A549 (cell line): Measurements from ENCODE around the gene SOSTDC1. TPM values are rescaled to one million over a fixed set of nuclear protein-coding genes. Genes with fewer than 3 reads are reported as not detected.

ENCODE experiments used
- ATAC-seq, 2 experiments: fragments of 200-7000 bp in 1 of 2; fragments of >200 bp in 1 of 2; cut with Nextera tagmentation in 1 of 2; cut with Tn5 transposase in 1 of 2; 3 replicates each; pipeline versions ENCODE4 v1.8.0 to v1.9.1; 2018 to 2020; ENCODE audit warnings: mild to moderate bottlenecking in 1 of 2, moderate library complexity in 1 of 2
- CTCF ChIA-PET: fragments of 300-600 bp; sonication (Branson Sonifier 250); formaldehyde crosslinking; extraction: SDS; loops from one replicate; lab custom pipeline; 2021; ENCODE audit warnings: antibody characterized with exemption, inconsistent platforms; lab: Yijun Ruan, JAX
- POLR2A ChIA-PET: fragments of 350-600 bp; formaldehyde crosslinking; extraction: SDS; loops from one replicate; lab custom pipeline; 2021; ENCODE audit warnings: antibody characterized with exemption, inconsistent platforms; lab: Yijun Ruan, JAX
- DNase-seq, 2 experiments: peaks; one replicate each; pipeline versions ENCODE4 v3.0.0 to v3.0.0-alpha.2; 2011 to 2016; ENCODE audit warnings: low read depth in 1 of 2, low spot score in 1 of 2
- FAIRE-seq: peaks from 2 replicates; lab custom pipeline; 2011; peaks lifted over from hg19 to GRCh38; lab: Jason Lieb, UNC
- H3K27ac ChIP-seq, 2 experiments: fragments of >200 bp; sonication (Bioruptor Twin); formaldehyde crosslinking; 3 replicates each; pipeline ENCODE4 v1.5.1; 2016 to 2017
- H3K4me1 ChIP-seq: fragments of >200 bp; sonication (Bioruptor Twin); formaldehyde crosslinking; 3 replicates; pipeline ENCODE4 v1.6.1; 2016
- H3K4me2 ChIP-seq: fragments of >200 bp; sonication (Bioruptor Twin); formaldehyde crosslinking; 3 replicates; pipeline ENCODE4 v1.6.1; 2016
- H3K4me3 ChIP-seq: fragments of >200 bp; sonication (Bioruptor Twin); formaldehyde crosslinking; 3 replicates; pipeline ENCODE4 v1.5.1; 2016
- H3K9me3 ChIP-seq: fragments of >200 bp; sonication (Bioruptor Twin); formaldehyde crosslinking; 3 replicates; pipeline ENCODE4 v1.6.1; 2016
- CHD2 ChIP-seq: fragments of 150-350 bp; IDR thresholded peaks from 2 replicates; pipeline ENCODE4 v1.6.1; 2014; ENCODE audit warnings: low read length; ENCODE audit not compliant: partially characterized antibody
- CHD4 ChIP-seq: fragments of 200-600 bp; sonication (generic); IDR thresholded peaks from 2 replicates; pipeline ENCODE4 v1.6.1; 2016; ENCODE audit warnings: antibody characterized with exemption, mild to moderate bottlenecking, borderline replicate concordance
- HEYL ChIP-seq: fragments of 250-450 bp; sonication (Bioruptor Pico); IDR thresholded peaks from 2 replicates; pipeline ENCODE4 v1.8.0; 2021; ENCODE audit warnings: mild to moderate bottlenecking, moderate library complexity
- JUNB ChIP-seq: fragments of >200 bp; sonication (Bioruptor Twin); formaldehyde crosslinking; IDR thresholded peaks from 2 replicates; pipeline ENCODE4 v1.6.1; 2016
- KDM1A ChIP-seq: fragments of 200-600 bp; sonication (generic); IDR thresholded peaks from 2 replicates; pipeline ENCODE4 v1.6.1; 2016; ENCODE audit warnings: low read depth, mild to moderate bottlenecking
- MAZ ChIP-seq: fragments of 150-350 bp; IDR thresholded peaks from 2 replicates; pipeline ENCODE4 v1.6.1; 2014; ENCODE audit warnings: antibody characterized with exemption, low read depth, low read length, borderline replicate concordance
- MYC ChIP-seq: IDR thresholded peaks from 2 replicates; pipeline ENCODE4 v1.6.1; 2012; ENCODE audit warnings: mild to moderate bottlenecking, inconsistent platforms, low read length, improper control_type of control experiment, borderline replicate concordance
- PHF8 ChIP-seq: fragments of 200-600 bp; sonication (generic); IDR thresholded peaks from 2 replicates; pipeline ENCODE4 v1.6.1; 2016; ENCODE audit warnings: low read depth, mild to moderate bottlenecking, antibody characterized with exemption, moderate library complexity, borderline replicate concordance
- RAD21 ChIP-seq, 2 experiments: fragments of >200 bp in 1 of 2; sonication (Bioruptor Twin) in 1 of 2; formaldehyde crosslinking in 1 of 2; IDR thresholded peaks in 1 of 2; conservative IDR thresholded peaks in 1 of 2; 2 replicates in 1 of 2; 3 replicates in 1 of 2; pipeline ENCODE4 v1.6.1; 2012 to 2018; ENCODE audit warnings: inconsistent platforms in 1 of 2
- RFX5 ChIP-seq: fragments of 450-650 bp; IDR thresholded peaks from 2 replicates; pipeline ENCODE4 v1.7.1; 2014; ENCODE audit warnings: antibody characterized with exemption, mild to moderate bottlenecking, moderate library complexity
- RNF2 ChIP-seq: fragments of 200-600 bp; sonication (generic); IDR thresholded peaks from 2 replicates; pipeline ENCODE4 v1.6.1; 2016; ENCODE audit warnings: low read depth, mild to moderate bottlenecking, antibody characterized with exemption, moderate library complexity, borderline replicate concordance
- SMC3 ChIP-seq: fragments of >200 bp; sonication (Bioruptor Twin); formaldehyde crosslinking; IDR thresholded peaks from 3 replicates; pipeline ENCODE4 v1.6.1; 2018; ENCODE audit warnings: inconsistent platforms
- TFCP2L1 ChIP-seq: fragments of 250-450 bp; sonication (Bioruptor Pico); IDR thresholded peaks from 2 replicates; pipeline ENCODE4 v1.5.0; 2021; ENCODE audit warnings: mild to moderate bottlenecking
- ZC3H11A ChIP-seq: fragments of 450-650 bp; IDR thresholded peaks from 2 replicates; pipeline ENCODE4 v1.6.1; 2014; ENCODE audit warnings: antibody characterized with exemption, mild to moderate bottlenecking
- ZSCAN20 ChIP-seq: fragments of 250-450 bp; sonication (Bioruptor Pico); IDR thresholded peaks from 2 replicates; pipeline ENCODE4 v1.8.0; 2022; ENCODE audit warnings: mild to moderate bottlenecking, moderate library complexity
- WGBS: methylation state at CpG from one replicate; pipeline ENCODE4 v1.1.6; 2017; ENCODE audit errors: missing lambda C conversion rate; 5-methylcytosine and 5-hydroxymethylcytosine counted together
- polyA plus RNA-seq, 4 experiments: library from polyadenylated mRNA; depleted of rRNA in 3 of 4; stranded (reverse); fragments of >200 nt; fragmentation: RNase III in 1 of 4; extraction: RNeasy Plus Mini Kit Qiagen cat#74134 plus additional on column Dnase treatment in 1 of 4; gene quantifications; 2 replicates in 3 of 4; 3 replicates in 1 of 4; pipeline ENCODE4 v1.2.3, GENCODE V29; 2011 to 2017
- TF ChIP-seq, protein P1 (sequence below): IDR thresholded peaks from 2 replicates; pipeline ENCODE4 v1.6.1; 2012
- TF ChIP-seq, protein P2 (sequence below): IDR thresholded peaks from 2 replicates; pipeline ENCODE4 v1.6.1; 2012
- TF ChIP-seq, protein P3 (sequence below): fragments of 150-350 bp; IDR thresholded peaks from 2 replicates; pipeline ENCODE4 v1.6.1; 2014; ENCODE audit warnings: low read depth, mild to moderate bottlenecking, low read length
- TF ChIP-seq, protein P4 (sequence below): fragments of 450-650 bp; IDR thresholded peaks from 2 replicates; pipeline ENCODE4 v1.6.1; 2014; ENCODE audit warnings: antibody characterized with exemption
- TF ChIP-seq, protein P5 (sequence below): fragments of 250-450 bp; sonication (Bioruptor Pico); IDR thresholded peaks from 2 replicates; pipeline ENCODE4 v1.5.0; 2021; ENCODE audit warnings: mild to moderate bottlenecking, moderate library complexity, borderline replicate concordance

SOSTDC1 gene
- polyA plus RNA-seq, 2 of the 4 experiments (the other 2 are of a cell fraction), result not detected

DNA sequence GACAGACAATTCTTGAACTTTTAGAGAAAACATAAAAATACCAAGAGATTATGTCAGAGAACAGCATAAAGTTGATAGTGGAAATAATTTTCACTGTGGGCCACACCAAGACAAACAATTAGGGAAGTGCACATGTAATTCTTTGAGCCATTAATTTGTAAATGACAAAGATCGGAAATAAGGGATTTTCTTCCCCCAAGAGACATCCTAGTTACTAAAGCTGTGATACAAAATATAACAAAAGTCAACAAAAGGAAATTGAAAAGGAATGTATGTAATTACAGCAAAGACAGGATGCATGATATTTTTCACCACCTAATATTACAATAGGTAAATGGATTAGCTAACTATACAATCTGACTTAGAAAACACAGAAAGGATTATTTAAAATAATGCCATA is 48.7 kb upstream of the SOSTDC1 start:
- 90% methylated on average over 1 of the region's 1 CpG for WGBS
- DNase-seq (no peak), FAIRE-seq (no peak), ATAC-seq (no peak)
- TF ChIP-seq, protein P1, sequence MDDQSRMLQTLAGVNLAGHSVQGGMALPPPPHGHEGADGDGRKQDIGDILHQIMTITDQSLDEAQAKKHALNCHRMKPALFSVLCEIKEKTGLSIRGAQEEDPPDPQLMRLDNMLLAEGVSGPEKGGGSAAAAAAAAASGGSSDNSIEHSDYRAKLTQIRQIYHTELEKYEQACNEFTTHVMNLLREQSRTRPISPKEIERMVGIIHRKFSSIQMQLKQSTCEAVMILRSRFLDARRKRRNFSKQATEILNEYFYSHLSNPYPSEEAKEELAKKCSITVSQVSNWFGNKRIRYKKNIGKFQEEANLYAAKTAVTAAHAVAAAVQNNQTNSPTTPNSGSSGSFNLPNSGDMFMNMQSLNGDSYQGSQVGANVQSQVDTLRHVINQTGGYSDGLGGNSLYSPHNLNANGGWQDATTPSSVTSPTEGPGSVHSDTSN, result no peak
- TF ChIP-seq, protein P2, sequence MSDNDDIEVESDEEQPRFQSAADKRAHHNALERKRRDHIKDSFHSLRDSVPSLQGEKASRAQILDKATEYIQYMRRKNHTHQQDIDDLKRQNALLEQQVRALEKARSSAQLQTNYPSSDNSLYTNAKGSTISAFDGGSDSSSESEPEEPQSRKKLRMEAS, result no peak
- no peaks in the 10 kb centered on the region for H3K4me1 ChIP-seq
- ChIA-PET POLR2A (no interaction called here), CTCF (interaction anchor here (0.9 kb wide), 1 partner anchor 82 kb away, joined by 3 read pairs; no protein-coding TSS in a partner anchor)
- H3K4me2 ChIP-seq, result no peak overlapping the region
- no peak overlapping the region for H3K27ac ChIP-seq
- no peak overlapping the region for H3K4me3 ChIP-seq
- H3K9me3 ChIP-seq, result no peaks in the 10 kb centered on the region

DNA sequence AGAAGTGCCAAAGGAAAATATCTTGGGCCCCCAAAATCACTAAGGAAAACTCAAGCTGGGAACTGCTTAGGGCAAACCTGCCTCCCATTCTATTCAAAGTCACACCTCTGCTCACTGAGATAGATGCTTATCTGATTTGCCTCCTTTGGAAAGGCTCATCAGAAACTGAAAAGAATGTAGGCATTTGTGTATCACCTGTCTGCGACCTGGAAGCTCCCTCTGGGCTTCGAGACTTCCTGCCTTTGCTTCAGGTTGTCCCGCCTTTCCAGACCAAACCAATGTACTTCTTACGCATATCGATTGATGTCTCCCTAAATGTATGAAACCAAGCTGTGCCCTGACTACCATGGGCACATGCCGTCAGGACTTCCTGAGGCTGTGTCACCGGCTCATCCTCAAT is 46.6 kb upstream of the SOSTDC1 start:
- Histone ChIP-seq H3K4me2 (no peak overlapping the region), H3K4me3 (no peak overlapping the region), H3K4me1 (no peaks in the 10 kb centered on the region), H3K9me3 (no peaks in the 10 kb centered on the region), H3K27ac (no peak overlapping the region)
- TF ChIP-seq, protein P3, sequence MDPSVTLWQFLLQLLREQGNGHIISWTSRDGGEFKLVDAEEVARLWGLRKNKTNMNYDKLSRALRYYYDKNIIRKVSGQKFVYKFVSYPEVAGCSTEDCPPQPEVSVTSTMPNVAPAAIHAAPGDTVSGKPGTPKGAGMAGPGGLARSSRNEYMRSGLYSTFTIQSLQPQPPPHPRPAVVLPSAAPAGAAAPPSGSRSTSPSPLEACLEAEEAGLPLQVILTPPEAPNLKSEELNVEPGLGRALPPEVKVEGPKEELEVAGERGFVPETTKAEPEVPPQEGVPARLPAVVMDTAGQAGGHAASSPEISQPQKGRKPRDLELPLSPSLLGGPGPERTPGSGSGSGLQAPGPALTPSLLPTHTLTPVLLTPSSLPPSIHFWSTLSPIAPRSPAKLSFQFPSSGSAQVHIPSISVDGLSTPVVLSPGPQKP, result no peak
- TF ChIP-seq CHD2 (no peak), KDM1A (no peak), ZC3H11A (no peak), RNF2 (no peak), MYC (no peak)
- FAIRE-seq (no peak), DNase-seq (no peak), ATAC-seq (no peak)
- 57% methylated on average over 7 of the region's 7 CpGs for WGBS
- POLR2A ChIA-PET, result no interaction called here
- CTCF ChIA-PET, result interaction anchor here (1.0 to 1.2 kb wide), 2 partner anchors 11 to 53 kb away, joined by 3 to 6 read pairs; no protein-coding TSS in a partner anchor

DNA sequence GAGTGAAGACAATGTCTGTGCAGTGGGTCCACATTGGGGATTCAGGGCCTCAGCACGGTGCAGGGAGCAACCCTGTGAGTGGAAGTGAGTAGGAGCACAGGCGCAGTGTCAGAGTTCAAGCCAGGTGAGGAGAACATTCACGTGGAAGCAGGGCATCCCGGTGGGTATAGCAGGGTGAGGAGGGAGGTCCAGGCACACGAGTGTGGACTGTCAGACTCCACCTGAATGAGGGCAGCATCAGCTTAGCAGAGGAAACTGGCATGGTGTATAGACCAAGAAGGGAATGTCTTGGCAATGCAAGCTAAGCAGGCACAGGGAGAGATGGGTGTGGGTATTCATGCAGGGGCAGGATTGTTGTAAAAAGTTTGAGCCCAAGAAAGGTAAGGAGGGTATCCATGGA is 45.8 kb upstream of the SOSTDC1 start:
- CTCF ChIA-PET, result interaction anchor here (1.2 kb wide), 1 partner anchor 53 kb away, joined by 3 read pairs; no protein-coding TSS in a partner anchor
- DNase-seq (no peak), FAIRE-seq (no peak), ATAC-seq (no peak)
- H3K4me1 ChIP-seq, result no peaks in the 10 kb centered on the region
- H3K9me3 ChIP-seq, result no peaks in the 10 kb centered on the region
- no peak overlapping the region for H3K4me2 ChIP-seq
- H3K4me3 ChIP-seq, result no peak overlapping the region
- POLR2A ChIA-PET, result no interaction called here
- 25% methylated on average over 5 of the region's 5 CpGs for WGBS
- no peak overlapping the region for H3K27ac ChIP-seq
- TF ChIP-seq RFX5, result no peak
- no peak for TF ChIP-seq PHF8
- no peak for TF ChIP-seq SMC3
- no peak for TF ChIP-seq RAD21 (conservative IDR thresholded peaks at IDR 0.05 in 1 of 2, IDR thresholded peaks at IDR 0.05 in 1 of 2)
- TF ChIP-seq, protein P4, sequence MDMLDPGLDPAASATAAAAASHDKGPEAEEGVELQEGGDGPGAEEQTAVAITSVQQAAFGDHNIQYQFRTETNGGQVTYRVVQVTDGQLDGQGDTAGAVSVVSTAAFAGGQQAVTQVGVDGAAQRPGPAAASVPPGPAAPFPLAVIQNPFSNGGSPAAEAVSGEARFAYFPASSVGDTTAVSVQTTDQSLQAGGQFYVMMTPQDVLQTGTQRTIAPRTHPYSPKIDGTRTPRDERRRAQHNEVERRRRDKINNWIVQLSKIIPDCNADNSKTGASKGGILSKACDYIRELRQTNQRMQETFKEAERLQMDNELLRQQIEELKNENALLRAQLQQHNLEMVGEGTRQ, result no peak
- TF ChIP-seq TFCP2L1 (CRISPR knock-in tag), result no peak
- no peak for TF ChIP-seq ZC3H11A
- TF ChIP-seq RNF2, result no peak
- no peak for TF ChIP-seq HEYL
- no peak for TF ChIP-seq JUNB
- no peak for TF ChIP-seq CHD4
- TF ChIP-seq, protein P5, sequence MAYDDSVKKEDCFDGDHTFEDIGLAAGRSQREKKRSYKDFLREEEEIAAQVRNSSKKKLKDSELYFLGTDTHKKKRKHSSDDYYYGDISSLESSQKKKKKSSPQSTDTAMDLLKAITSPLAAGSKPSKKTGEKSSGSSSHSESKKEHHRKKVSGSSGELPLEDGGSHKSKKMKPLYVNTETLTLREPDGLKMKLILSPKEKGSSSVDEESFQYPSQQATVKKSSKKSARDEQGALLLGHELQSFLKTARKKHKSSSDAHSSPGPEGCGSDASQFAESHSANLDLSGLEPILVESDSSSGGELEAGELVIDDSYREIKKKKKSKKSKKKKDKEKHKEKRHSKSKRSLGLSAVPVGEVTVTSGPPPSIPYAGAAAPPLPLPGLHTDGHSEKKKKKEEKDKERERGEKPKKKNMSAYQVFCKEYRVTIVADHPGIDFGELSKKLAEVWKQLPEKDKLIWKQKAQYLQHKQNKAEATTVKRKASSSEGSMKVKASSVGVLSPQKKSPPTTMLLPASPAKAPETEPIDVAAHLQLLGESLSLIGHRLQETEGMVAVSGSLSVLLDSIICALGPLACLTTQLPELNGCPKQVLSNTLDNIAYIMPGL (CRISPR knock-in tag), result no peak
- TF ChIP-seq ZSCAN20, result no peak
- TF ChIP-seq MAZ, result no peak
